Measurements from ENCODE around the gene SLC45A2.

SLC45A2 gene

DNA sequence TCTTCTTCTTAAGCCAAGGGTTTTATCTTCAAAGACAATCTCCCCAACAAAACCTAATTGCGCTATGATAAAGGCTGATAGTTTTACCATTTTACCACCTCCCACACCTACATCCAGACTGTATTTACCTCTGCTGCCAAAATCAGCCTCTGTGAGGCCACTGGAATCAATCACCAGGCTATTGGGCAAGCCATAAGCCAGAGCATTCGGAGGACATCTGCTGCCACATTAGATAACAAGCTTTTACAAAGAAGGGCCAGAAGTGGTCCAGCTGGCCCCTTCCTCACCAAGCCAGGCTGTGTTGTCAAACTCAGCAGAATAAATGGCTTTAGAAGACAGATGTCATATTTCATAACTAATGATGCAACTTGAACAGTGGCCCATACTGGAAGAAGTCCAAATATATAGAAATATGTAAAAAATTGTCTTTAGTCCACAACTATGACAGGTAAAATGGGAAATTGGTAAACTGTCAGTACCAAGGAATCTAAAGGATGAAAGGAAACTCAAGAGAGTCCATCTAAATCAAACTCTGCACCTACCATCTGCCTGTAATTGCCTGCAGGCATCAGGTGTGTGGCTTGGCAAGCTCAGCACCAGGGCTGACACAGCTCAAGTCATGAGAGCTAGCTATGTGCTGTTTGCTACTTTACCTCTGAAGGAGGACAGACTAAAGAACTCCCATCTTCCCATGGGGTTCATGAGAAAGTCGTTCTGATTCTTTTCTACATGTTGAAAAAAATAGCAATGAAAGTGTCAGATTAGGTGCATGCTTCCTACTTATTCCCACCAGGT lies 16.1 kb downstream of the SLC45A2 start:
- no peak for TF ChIP-seq TEAD4 (IDR thresholded peaks at IDR 0.05)
- TF ChIP-seq, protein P1, sequence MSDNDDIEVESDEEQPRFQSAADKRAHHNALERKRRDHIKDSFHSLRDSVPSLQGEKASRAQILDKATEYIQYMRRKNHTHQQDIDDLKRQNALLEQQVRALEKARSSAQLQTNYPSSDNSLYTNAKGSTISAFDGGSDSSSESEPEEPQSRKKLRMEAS (IDR thresholded peaks at IDR 0.05): no peak
- TF ChIP-seq, protein P2, sequence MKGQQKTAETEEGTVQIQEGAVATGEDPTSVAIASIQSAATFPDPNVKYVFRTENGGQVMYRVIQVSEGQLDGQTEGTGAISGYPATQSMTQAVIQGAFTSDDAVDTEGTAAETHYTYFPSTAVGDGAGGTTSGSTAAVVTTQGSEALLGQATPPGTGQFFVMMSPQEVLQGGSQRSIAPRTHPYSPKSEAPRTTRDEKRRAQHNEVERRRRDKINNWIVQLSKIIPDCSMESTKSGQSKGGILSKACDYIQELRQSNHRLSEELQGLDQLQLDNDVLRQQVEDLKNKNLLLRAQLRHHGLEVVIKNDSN (IDR thresholded peaks at IDR 0.05): no peak
- TF ChIP-seq, protein P3, sequence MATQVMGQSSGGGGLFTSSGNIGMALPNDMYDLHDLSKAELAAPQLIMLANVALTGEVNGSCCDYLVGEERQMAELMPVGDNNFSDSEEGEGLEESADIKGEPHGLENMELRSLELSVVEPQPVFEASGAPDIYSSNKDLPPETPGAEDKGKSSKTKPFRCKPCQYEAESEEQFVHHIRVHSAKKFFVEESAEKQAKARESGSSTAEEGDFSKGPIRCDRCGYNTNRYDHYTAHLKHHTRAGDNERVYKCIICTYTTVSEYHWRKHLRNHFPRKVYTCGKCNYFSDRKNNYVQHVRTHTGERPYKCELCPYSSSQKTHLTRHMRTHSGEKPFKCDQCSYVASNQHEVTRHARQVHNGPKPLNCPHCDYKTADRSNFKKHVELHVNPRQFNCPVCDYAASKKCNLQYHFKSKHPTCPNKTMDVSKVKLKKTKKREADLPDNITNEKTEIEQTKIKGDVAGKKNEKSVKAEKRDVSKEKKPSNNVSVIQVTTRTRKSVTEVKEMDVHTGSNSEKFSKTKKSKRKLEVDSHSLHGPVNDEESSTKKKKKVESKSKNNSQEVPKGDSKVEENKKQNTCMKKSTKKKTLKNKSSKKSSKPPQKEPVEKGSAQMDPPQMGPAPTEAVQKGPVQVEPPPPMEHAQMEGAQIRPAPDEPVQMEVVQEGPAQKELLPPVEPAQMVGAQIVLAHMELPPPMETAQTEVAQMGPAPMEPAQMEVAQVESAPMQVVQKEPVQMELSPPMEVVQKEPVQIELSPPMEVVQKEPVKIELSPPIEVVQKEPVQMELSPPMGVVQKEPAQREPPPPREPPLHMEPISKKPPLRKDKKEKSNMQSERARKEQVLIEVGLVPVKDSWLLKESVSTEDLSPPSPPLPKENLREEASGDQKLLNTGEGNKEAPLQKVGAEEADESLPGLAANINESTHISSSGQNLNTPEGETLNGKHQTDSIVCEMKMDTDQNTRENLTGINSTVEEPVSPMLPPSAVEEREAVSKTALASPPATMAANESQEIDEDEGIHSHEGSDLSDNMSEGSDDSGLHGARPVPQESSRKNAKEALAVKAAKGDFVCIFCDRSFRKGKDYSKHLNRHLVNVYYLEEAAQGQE (IDR thresholded peaks at IDR 0.05; ENCODE audit: low read depth): no peak
- TF ChIP-seq CREB1 (IDR thresholded peaks at IDR 0.05; ENCODE audit: low read depth): no peak
- no peak for TF ChIP-seq EGR1 (IDR thresholded peaks at IDR 0.05)
- no peak for TF ChIP-seq CEBPB (IDR thresholded peaks at IDR 0.05)
- TF ChIP-seq ZBTB7A (IDR thresholded peaks at IDR 0.05; ENCODE audit: low read depth): no peak
- no peak for TF ChIP-seq YY1 (IDR thresholded peaks at IDR 0.05; ENCODE audit: low read depth)
- no peak for TF ChIP-seq TAF1 (IDR thresholded peaks at IDR 0.05; ENCODE audit: low read depth)
- no peak for TF ChIP-seq FOXM1 (IDR thresholded peaks at IDR 0.05; ENCODE audit: borderline replicate concordance, low read depth)
- no peak for TF ChIP-seq NFIC (IDR thresholded peaks at IDR 0.05)

DNA sequence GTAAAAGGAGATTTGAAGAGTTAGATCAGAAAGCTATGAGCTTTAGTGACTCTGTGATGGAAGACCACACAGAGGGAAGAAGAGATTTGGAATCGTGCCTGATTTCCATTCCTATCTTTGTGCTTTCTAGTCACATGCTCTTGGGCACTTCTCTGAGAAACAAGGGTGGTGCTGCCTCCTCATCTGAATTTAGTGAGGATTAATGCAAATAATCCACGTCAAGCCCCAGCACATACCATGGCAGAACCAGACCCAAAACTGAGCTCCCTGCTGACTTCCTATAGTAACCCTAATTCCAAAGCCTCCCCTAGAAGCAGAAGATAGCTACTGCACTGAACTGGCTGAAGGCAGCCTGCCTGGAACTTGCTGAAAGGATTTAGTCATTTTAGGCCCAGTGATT lies 17.7 kb downstream of the SLC45A2 start:
- TF ChIP-seq TEAD4 (IDR thresholded peaks at IDR 0.05) (no peak), TAF1 (IDR thresholded peaks at IDR 0.05; ENCODE audit: low read depth) (no peak), CREB1 (IDR thresholded peaks at IDR 0.05; ENCODE audit: low read depth) (no peak)

DNA sequence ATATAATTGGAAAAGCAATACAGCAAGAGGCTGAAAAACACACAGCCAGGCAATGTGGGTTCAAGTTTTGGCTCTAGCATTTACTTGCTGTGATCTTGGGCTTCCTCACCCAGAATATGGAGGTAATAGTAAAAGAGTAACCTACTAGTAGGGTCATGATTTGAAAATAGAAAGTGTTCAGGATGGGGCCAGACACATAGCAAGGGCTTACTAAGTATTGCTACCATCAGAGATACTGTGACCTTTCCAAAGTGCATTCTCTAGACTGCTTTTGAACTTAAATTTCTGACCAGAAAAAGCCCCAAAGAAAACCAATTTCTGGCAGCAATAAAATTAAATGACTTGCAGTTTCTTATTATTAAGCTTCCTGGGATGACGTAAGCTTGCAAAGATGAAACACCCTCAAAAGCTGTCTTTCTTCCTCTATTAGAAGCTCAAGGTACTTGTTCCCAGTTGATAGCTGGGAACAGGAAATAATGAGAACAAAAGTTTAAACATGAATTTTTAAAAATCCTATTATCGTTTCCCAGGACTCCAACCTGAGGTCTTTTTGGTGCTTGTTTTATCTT lies 20.3 kb downstream of the SLC45A2 start:
- TF ChIP-seq TAF1 (IDR thresholded peaks at IDR 0.05; ENCODE audit: low read depth) (no peak), EGR1 (IDR thresholded peaks at IDR 0.05) (no peak), ZBTB7A (IDR thresholded peaks at IDR 0.05; ENCODE audit: low read depth) (no peak), FOXM1 (IDR thresholded peaks at IDR 0.05; ENCODE audit: borderline replicate concordance, low read depth) (no peak), CREB1 (IDR thresholded peaks at IDR 0.05; ENCODE audit: low read depth) (no peak), TEAD4 (IDR thresholded peaks at IDR 0.05) (no peak)
- TF ChIP-seq, protein P3 (IDR thresholded peaks at IDR 0.05; ENCODE audit: low read depth): no peak

DNA sequence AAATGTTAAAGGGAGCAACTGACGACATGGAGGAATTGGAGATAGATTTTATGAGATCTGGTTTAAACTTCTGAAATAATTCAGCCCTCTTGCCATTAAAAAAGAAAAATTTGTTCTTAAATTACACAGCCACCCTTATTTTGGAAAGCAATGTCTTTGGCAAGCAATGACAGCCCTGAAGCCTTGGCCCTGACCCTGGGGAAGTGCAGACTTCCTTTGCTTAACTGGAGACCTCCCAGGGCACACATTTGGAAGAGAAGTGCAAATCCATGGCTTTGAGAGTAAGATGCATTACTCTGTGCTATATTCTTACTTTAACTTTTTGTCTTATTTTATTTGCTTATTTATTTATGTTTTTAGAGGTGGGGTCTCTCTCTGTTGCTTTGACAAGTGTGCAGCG lies 26.3 kb downstream of the SLC45A2 start:
- no peak for TF ChIP-seq RAD21 (IDR thresholded peaks at IDR 0.05; ENCODE audit: low read depth)

DNA sequence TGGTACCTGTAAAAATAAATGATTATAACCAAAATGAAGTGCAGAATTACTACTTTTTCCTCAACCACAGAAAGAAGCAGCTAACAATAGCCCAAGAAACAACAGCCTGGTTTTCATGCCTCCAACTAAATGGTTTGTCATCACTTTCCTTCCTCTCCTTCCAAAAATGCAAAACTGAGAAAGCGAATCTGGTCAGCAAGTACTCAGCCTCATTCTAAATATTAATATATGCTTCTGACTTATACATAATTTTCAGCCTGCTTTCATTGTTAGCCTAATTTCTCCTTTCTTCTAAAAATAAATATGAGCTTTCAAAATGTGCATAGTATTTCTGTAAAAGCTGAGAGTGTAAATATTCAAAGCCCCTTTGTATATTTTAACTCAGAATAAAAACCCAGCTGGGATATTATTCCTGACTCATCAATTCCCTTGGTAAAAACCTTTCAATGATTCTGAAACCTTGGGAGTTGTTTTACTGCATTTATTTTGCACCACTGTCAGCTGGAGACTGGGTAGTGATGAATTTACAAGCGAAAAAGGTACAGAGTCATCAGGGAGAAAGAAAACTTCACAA lies 26.8 kb downstream of the SLC45A2 start:
- TF ChIP-seq TCF12 (IDR thresholded peaks at IDR 0.05; ENCODE audit: low read depth): no peak
- TF ChIP-seq ZBTB7A (IDR thresholded peaks at IDR 0.05; ENCODE audit: low read depth): no peak

DNA sequence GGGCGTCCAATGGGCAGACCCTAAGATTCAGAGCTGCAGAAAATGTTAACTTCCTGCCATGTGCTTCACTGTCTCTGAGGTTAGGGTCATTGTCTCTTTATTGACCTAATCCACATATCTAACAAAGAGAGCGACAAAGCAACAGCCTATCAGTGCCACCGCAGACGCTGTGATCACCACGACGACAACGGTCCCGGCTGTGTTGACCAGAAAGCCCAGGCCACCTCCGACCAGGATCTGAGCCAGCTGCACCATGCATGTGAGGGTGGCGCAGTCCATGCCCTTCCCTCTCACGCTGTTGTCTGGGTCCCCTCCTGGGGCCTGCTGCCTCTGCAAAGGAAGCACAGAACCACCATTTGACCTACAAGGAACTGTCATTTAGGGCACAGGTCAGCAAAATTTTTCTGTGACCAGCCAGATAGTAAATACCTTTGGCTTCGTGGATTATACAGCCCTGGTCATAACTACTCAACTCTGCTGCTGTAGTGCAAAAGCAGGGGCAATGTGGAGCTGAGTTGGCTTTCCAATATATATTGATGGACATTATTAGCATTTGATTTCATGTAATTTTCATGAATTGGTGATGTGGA lies 39.9 kb downstream of the SLC45A2 start:
- TF ChIP-seq, protein P2 (IDR thresholded peaks at IDR 0.05): no peak
- TF ChIP-seq EGR1 (IDR thresholded peaks at IDR 0.05): no peak
- no peak for TF ChIP-seq ZBTB7A (IDR thresholded peaks at IDR 0.05; ENCODE audit: low read depth)
- TF ChIP-seq YY1 (IDR thresholded peaks at IDR 0.05; ENCODE audit: low read depth): no peak

DNA sequence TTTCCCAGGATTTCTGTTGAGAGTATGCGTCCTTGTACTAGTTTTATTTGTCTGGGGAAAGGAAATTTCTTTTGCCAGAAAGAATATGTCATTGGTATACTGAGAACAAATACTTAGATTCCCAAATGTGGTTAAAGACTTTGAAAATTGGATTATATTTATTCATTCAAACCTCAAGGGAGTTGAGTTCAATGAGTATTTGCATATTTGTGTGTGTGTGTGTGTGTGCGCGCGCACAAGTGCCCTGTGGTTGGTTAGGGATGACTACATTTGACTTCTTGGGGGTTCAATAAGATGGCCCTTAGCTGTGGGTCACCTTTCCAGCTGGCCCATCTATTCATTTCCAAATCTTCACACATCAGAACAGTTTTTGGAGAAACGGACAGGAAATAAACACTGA lies 43.4 kb downstream of the SLC45A2 start:
- TF ChIP-seq TEAD4 (IDR thresholded peaks at IDR 0.05): no peak
- no peak for TF ChIP-seq FOXM1 (IDR thresholded peaks at IDR 0.05; ENCODE audit: borderline replicate concordance, low read depth)
- TF ChIP-seq, protein P1 (IDR thresholded peaks at IDR 0.05): no peak
- TF ChIP-seq TCF12 (IDR thresholded peaks at IDR 0.05; ENCODE audit: low read depth): no peak
- TF ChIP-seq, protein P2 (IDR thresholded peaks at IDR 0.05): no peak
- no peak for TF ChIP-seq YY1 (IDR thresholded peaks at IDR 0.05; ENCODE audit: low read depth)
